Heart left ventricle (tissue), 16 donors: ENCODE data around the gene EPHB1. TPM values are rescaled to one million over a fixed set of nuclear protein-coding genes. Genes with fewer than 3 reads are reported as not detected.

ENCODE experiments used
- ATAC-seq, 4 donors: fragments of 200-7000 bp; cut with Tn5 transposase; one replicate each; pipeline ENCODE4 v1.9.1; 2020 to 2022; ENCODE audit warnings: moderate library complexity in 4 of 4, mild to moderate bottlenecking in 3 of 4, moderate number of reproducible peaks in 1 of 4
- DNase-seq, 5 donors: peaks; one replicate each; pipeline ENCODE4 v3.0.0-alpha.2; 2020
- H3K27ac ChIP-seq, 12 donors: fragments of 200-600 bp; sonication (generic) in 4 of 12; one replicate each; pipeline versions ENCODE4 v1.5.0 to v1.8.0; 2016 to 2022; ENCODE audit warnings: mild to moderate bottlenecking in 2 of 12
- H3K27me3 ChIP-seq, 9 donors: fragments of 200-600 bp; sonication (generic) in 2 of 9; one replicate each; pipeline versions ENCODE4 v1.5.1 to v1.8.0; 2016 to 2022; ENCODE audit warnings: mild to moderate bottlenecking in 3 of 9
- H3K36me3 ChIP-seq, 9 donors: fragments of 200-600 bp; sonication (generic) in 2 of 9; one replicate each; pipeline versions ENCODE4 v1.5.0 to v1.8.0; 2018 to 2022; ENCODE audit warnings: mild to moderate bottlenecking in 2 of 9
- H3K4me1 ChIP-seq, 12 donors: fragments of 200-600 bp; sonication (generic) in 4 of 12; one replicate each; pipeline versions ENCODE4 v1.5.0 to v1.8.0; 2016 to 2022; ENCODE audit warnings: mild to moderate bottlenecking in 3 of 12
- H3K4me3 ChIP-seq, 12 donors: fragments of 200-600 bp; sonication (generic) in 4 of 12; one replicate each; pipeline versions ENCODE4 v1.5.0 to v1.8.0; 2017 to 2022; ENCODE audit warnings: mild to moderate bottlenecking in 9 of 12, moderate library complexity in 4 of 12
- H3K9me3 ChIP-seq, 12 donors: fragments of 200-600 bp; sonication (generic) in 4 of 12; one replicate each; pipeline versions ENCODE4 v1.5.0 to v1.8.0; 2016 to 2022; ENCODE audit warnings: mild to moderate bottlenecking in 1 of 12
- POLR2A ChIP-seq, 2 donors: fragments of 450-650 bp; IDR thresholded peaks; one replicate each; pipeline ENCODE4 v1.6.1; 2017; ENCODE audit warnings: antibody characterized with exemption in 2 of 2, mild to moderate bottlenecking in 2 of 2, moderate library complexity in 2 of 2
- WGBS, 4 donors: extraction: QIAGEN DNeasy Blood & Tissue Kit in 2 of 4; methylation state at CpG; one replicate each; pipeline versions ENCODE4 v1.1.5 to v1.1.7; 2013 to 2018; 5-methylcytosine and 5-hydroxymethylcytosine counted together
- intact Hi-C, 10 donors: fragments of 100-400 bp; cut with DNase I; formaldehyde crosslinking; loops; one replicate each; pipeline versions ENCODE4 v1.11.1 to v1.14.2; 2022
- polyA plus RNA-seq, 2 donors: library from polyadenylated mRNA; stranded (reverse); fragments of 200-250 nt; gene quantifications; one replicate each; pipeline ENCODE4 v1.2.3, GENCODE V29; 2013
- total RNA-seq, 9 donors: library from RNA; depleted of rRNA in 2 of 9; stranded (reverse); fragments of >200 nt in 2 of 9; fragmentation: NEBNext Ultra II Directional in 3 of 9; extraction: Animal tissue kit (Norgen Biotek cat#: 25700) in 3 of 9; gene quantifications; one replicate each; pipeline versions ENCODE4 v1.1.0 to v1.2.4, GENCODE V29; 2016 to 2023
- TF ChIP-seq, protein P1 (sequence below), 12 donors: fragments of 200-600 bp; sonication (generic) in 4 of 12; IDR thresholded peaks; one replicate each; pipeline versions ENCODE4 v1.5.0 to v1.8.0; 2018 to 2022; ENCODE audit warnings: antibody characterized with exemption in 12 of 12, mild to moderate bottlenecking in 5 of 12
- donor health status: ischemic (EF 13 %, LVEDD 7.1; RV severe dilation, severe dysfunction).
- donor health status: healthy with polysubstance abuse.
- donor health status: DM: no; HTN: yes; CAD: no.
- donor health status: DM: no; HTN: no; CAD: no.
- donor health status: ischemic (EF 25% LVEDD 6.9; RV normal size, moderate dysfunction).
- donor health status: ischemic (EF 25% LVEDD 5.7; RV mildly dilated, moderate dysfunction).
- donor health status: healthy.
- donor health status: DM: yes; HTN: yes; CAD: no.
- donor health status: ischemic (EF 35%, LVEDD 5.7; RV mildly dilated, moderate dysfunction).
- donor health status: nonischemic (EF 11% LVEDD 7.7; RV severe dilation, severe dysfunction).
- donor health status: DM: yes; HTN: yes; CAD: no.
- donor health status: PGD.
- donor health status: ischemic (EF 29% LVEDD 5.4; RV normal size, mild dysfunction).
- donor health status: nonischemic (EF 23%, LVEDD 6.1; RV moderate dilation, normal function).

The EPHB1 gene
- total and polyA plus RNA-seq, 11 donors: 0.31 to 2.2 (median 1.1) TPM

DNA sequence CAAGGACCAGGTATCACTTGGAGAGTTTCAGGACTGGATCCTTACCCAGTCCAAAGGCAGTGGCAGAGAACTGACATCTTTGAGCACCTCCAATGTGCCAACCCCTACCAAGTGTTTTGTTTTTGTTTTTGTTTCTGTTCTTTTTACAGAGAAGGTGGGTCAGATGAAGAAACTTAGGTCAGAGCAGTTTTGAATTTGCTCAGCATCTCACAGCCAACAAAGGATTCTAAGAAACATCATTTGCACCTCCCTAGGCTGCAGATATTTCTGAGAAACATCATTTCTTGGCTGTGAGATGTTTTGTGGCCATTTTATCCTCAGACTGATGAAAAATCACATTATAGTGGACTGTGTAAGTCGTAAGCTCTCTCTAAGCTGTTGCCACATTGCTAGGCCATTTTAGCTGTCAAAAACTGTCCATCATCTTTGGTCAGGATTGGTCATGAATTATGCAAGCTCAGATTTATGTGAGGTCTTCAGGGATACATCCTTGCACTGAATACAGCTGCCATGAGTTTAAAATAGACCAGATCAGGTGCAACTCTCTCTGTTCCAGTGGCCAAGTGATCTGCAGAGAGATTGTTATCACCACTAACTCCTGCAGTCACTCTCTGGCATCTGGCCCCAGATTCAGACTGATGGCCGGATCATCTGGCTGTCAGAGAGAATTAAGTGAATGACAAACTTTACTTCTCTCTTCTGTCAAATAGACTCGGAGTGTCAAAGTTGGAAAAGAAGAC lies 341.5 kb downstream of the EPHB1 start:
- intact Hi-C loops: no loop called here
- Histone ChIP-seq H3K27me3 (no peaks in the 10 kb centered on the region), H3K4me3 (no peak overlapping the region), H3K9me3 (no peaks in the 10 kb centered on the region), H3K36me3 (no peaks in the 10 kb centered on the region), H3K4me1 (no peaks in the 10 kb centered on the region), H3K27ac (no peak overlapping the region)
- WGBS, 4 donors: 71 to 82% (median 76%) methylated on average over 3 of the region's 3 CpGs
- ATAC-seq (no peak), DNase-seq (no peak)
- TF ChIP-seq, protein P1, sequence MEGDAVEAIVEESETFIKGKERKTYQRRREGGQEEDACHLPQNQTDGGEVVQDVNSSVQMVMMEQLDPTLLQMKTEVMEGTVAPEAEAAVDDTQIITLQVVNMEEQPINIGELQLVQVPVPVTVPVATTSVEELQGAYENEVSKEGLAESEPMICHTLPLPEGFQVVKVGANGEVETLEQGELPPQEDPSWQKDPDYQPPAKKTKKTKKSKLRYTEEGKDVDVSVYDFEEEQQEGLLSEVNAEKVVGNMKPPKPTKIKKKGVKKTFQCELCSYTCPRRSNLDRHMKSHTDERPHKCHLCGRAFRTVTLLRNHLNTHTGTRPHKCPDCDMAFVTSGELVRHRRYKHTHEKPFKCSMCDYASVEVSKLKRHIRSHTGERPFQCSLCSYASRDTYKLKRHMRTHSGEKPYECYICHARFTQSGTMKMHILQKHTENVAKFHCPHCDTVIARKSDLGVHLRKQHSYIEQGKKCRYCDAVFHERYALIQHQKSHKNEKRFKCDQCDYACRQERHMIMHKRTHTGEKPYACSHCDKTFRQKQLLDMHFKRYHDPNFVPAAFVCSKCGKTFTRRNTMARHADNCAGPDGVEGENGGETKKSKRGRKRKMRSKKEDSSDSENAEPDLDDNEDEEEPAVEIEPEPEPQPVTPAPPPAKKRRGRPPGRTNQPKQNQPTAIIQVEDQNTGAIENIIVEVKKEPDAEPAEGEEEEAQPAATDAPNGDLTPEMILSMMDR (IDR thresholded peaks at IDR 0.05): no peak
- TF ChIP-seq POLR2A (IDR thresholded peaks at IDR 0.05): no peak

DNA sequence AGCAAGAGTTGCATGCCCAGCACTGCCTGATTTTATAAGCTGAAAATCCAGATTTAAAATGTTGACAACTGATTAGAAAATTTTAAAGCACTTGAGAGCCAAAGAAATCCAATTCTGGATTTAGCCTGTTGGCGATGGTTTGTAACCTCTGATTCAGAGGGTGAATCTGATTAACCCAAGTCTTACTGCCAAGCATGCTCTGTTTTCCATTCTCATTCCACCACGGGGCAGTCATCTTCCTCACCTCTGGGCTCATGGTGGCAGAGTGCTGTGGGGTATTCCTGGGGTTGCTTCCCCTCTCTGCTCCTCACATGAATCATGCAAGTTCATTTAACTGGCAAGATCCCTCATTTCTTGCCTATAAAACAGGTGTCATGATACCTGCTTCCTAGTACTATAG lies 342.2 kb downstream of the EPHB1 start:
- TF ChIP-seq POLR2A (IDR thresholded peaks at IDR 0.05): no peak
- TF ChIP-seq, protein P1 (IDR thresholded peaks at IDR 0.05): no peak
- Histone ChIP-seq H3K27ac (no peak overlapping the region), H3K9me3 (no peaks in the 10 kb centered on the region), H3K4me1 (no peaks in the 10 kb centered on the region), H3K27me3 (no peaks in the 10 kb centered on the region), H3K36me3 (no peaks in the 10 kb centered on the region), H3K4me3 (no peak overlapping the region)
- DNase-seq (no peak), ATAC-seq (no peak)
- intact Hi-C loops: no loop called here
- WGBS, 4 donors: 72 to 80% (median 76%) methylated on average over 2 of the region's 2 CpGs

DNA sequence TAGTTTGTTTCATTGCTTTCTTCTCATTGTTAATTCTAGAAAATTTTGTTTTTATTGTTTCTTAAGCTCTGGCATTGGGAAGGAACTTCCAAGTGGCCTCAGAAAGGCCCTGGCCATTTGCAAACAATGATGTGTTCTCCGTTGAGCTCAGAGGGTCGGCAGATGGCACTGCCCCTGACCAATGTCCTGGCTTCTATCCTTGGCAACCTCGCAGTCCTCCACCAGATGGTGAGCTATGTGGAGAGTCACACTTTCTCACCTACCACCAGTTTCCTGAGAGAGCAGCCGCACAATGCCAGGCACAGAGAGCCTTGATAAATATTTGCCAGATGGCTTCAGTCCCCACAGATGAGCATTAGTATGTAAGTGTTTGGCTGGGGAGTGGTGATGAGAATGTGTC lies 343.7 kb downstream of the EPHB1 start:
- no peak overlapping the region for H3K4me3 ChIP-seq
- H3K4me1 ChIP-seq: no peaks in the 10 kb centered on the region
- no peaks in the 10 kb centered on the region for H3K27me3 ChIP-seq
- no peaks in the 10 kb centered on the region for H3K36me3 ChIP-seq
- ATAC-seq: no peak
- 85 to 92% (median 89%) methylated on average over 4 of the region's 4 CpGs for WGBS, 4 donors
- intact Hi-C loops: no loop called here
- TF ChIP-seq POLR2A (IDR thresholded peaks at IDR 0.05): no peak
- TF ChIP-seq, protein P1 (IDR thresholded peaks at IDR 0.05): no peak
- H3K27ac ChIP-seq: no peak overlapping the region
- no peak for DNase-seq
- H3K9me3 ChIP-seq: no peaks in the 10 kb centered on the region

DNA sequence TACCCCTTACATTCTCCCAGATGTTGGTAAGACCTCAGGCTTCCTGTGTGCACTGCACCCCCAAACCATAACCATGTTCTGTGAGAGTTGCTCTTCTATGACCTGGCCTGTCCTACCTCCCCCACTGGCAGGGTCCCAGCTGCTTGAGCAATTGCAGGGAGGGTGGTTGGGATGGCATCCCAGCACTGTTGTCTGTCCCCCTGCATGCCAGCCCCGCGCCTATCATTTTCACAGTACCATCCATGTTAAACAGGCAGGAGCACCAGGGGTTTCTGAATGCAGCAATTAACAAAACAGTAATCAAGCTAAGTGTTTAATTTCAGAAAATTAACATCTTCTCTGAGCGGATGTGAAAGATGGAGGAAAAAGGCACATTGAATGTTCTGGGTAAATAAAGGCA lies 345.5 kb downstream of the EPHB1 start:
- H3K27ac ChIP-seq: no peak overlapping the region
- intact Hi-C loops: no loop called here
- no peak overlapping the region for H3K4me3 ChIP-seq
- TF ChIP-seq, protein P1 (IDR thresholded peaks at IDR 0.05): no peak
- TF ChIP-seq POLR2A (IDR thresholded peaks at IDR 0.05): no peak
- H3K36me3 ChIP-seq: no peaks in the 10 kb centered on the region
- DNase-seq (no peak), ATAC-seq (no peak)
- H3K27me3 ChIP-seq: no peaks in the 10 kb centered on the region
- 93 to 98% (median 95%) methylated on average over 3 of the region's 3 CpGs for WGBS, 4 donors
- no peaks in the 10 kb centered on the region for H3K4me1 ChIP-seq
- no peaks in the 10 kb centered on the region for H3K9me3 ChIP-seq
